K562 (cell line): ENCODE results near the gene DPYSL3. TPM values are rescaled to one million over a fixed set of nuclear protein-coding genes. Genes with fewer than 3 reads are reported as not detected.

Experiments used
- ATAC-seq: fragments of 200-7000 bp; cut with Tn5 transposase; 3 replicates; pipeline ENCODE4 v1.9.1; 2020; ENCODE audit warnings: moderate library complexity
- BruUV-seq: library from RNA; stranded (reverse); fragments of 400-500 nt; replicated peaks from 2 replicates; lab custom pipeline; 2021; lab: Mats Ljungman, UMichigan
- CTCF ChIA-PET: fragments of 300-600 bp; formaldehyde crosslinking; extraction: SDS; loops from one replicate; lab custom pipeline; 2021; ENCODE audit warnings: low intra/inter-chr PET ratio; lab: Yijun Ruan, JAX
- POLR2A ChIA-PET: fragments of 300-600, 350-650 bp; sonication (Branson Sonifier 250); formaldehyde crosslinking; extraction: SDS; loops from one replicate; lab custom pipeline; 2021; ENCODE audit warnings: antibody characterized with exemption, inconsistent platforms; lab: Yijun Ruan, JAX
- DNase-seq, 4 experiments: peaks; one replicate each; pipeline versions ENCODE4 v3.0.0 to v3.0.0-alpha.2; 2011 to 2018; ENCODE audit warnings: low spot score in 3 of 4, mixed read lengths in 3 of 4; ENCODE audit errors: extremely low read depth in 1 of 4
- FAIRE-seq: peaks from 2 replicates; lab custom pipeline; 2011; peaks lifted over from hg19 to GRCh38; lab: Jason Lieb, UNC
- H2AFZ ChIP-seq: 2 replicates; pipeline ENCODE4 v1.6.0; 2011; ENCODE audit warnings: low read depth, low read length, control low read depth, inconsistent platforms
- H3K27ac ChIP-seq: fragments of 200-600 bp; 3 replicates; pipeline ENCODE4 v1.8.0; 2011; ENCODE audit warnings: low read depth, mild to moderate bottlenecking, control low read depth, inconsistent platforms, low read length, moderate library complexity, mixed read lengths; ENCODE audit errors: extremely low read depth
- H3K27me3 ChIP-seq, 2 experiments: fragments of 300-600 bp in 1 of 2; 2 replicates in 1 of 2; 3 replicates in 1 of 2; pipeline versions ENCODE4 v1.6.0 to v1.8.0; 2011; ENCODE audit warnings: inconsistent platforms in 2 of 2, low read length in 2 of 2, mild to moderate bottlenecking in 1 of 2, mixed read lengths in 1 of 2, moderate library complexity in 1 of 2; ENCODE audit not compliant: control insufficient read depth in 2 of 2, insufficient read depth in 2 of 2
- H3K36me3 ChIP-seq: fragments of 300-600 bp; 3 replicates; pipeline ENCODE4 v1.8.0; 2011; ENCODE audit warnings: mild to moderate bottlenecking, low read length, inconsistent platforms; ENCODE audit not compliant: control insufficient read depth, insufficient read depth
- H3K4me1 ChIP-seq, 2 experiments: fragments of 200-600 bp in 1 of 2; replicated peaks in 1 of 2; 2 replicates in 1 of 2; 3 replicates in 1 of 2; pipeline versions ENCODE4 v1.5.1 to v1.8.0; 2011; ENCODE audit warnings: inconsistent platforms in 2 of 2, low read length in 2 of 2, mild to moderate bottlenecking in 1 of 2, mixed read lengths in 1 of 2, moderate library complexity in 1 of 2; ENCODE audit not compliant: control insufficient read depth in 2 of 2, insufficient read depth in 2 of 2
- H3K4me2 ChIP-seq: 2 replicates; pipeline ENCODE4 v1.6.1; 2011; ENCODE audit warnings: low read length, control low read depth, inconsistent platforms, mixed read lengths; ENCODE audit not compliant: insufficient read depth
- H3K4me3 ChIP-seq: fragments of 200-600 bp; sonication (generic), shearing (Covaris generic); 2 replicates; pipeline ENCODE4 v1.5.1; 2016; ENCODE audit warnings: control low read depth, inconsistent platforms
- H3K79me2 ChIP-seq: fragments of 200-600 bp; 3 replicates; pipeline ENCODE4 v1.8.0; 2011; ENCODE audit warnings: low read length, inconsistent platforms; ENCODE audit not compliant: control insufficient read depth, insufficient read depth
- H3K9ac ChIP-seq, 2 experiments: 2 replicates each; pipeline versions ENCODE4 v1.6.0 to v1.6.1; 2011; ENCODE audit warnings: low read depth in 2 of 2, low read length in 2 of 2, control low read depth in 1 of 2, inconsistent platforms in 1 of 2, mild to moderate bottlenecking in 1 of 2, mixed read lengths in 1 of 2; ENCODE audit not compliant: insufficient read depth in 1 of 2
- H3K9me1 ChIP-seq: one replicate; pipeline ENCODE4 v1.6.0; 2011; ENCODE audit warnings: inconsistent platforms, mild to moderate bottlenecking, low read length, moderate library complexity; ENCODE audit not compliant: control insufficient read depth, insufficient read depth
- H3K9me3 ChIP-seq: replicated peaks from 2 replicates; pipeline ENCODE4 v1.5.1; 2011; ENCODE audit warnings: low read depth, low read length, inconsistent platforms; ENCODE audit not compliant: control insufficient read depth, insufficient read depth
- H4K20me1 ChIP-seq: replicated peaks from 2 replicates; pipeline ENCODE4 v1.6.1; 2011; ENCODE audit warnings: low read length, inconsistent platforms, mixed read lengths; ENCODE audit not compliant: control insufficient read depth, insufficient read depth
- CREB1 ChIP-seq, 2 experiments: sonication (generic) in 1 of 2; formaldehyde crosslinking in 1 of 2; IDR thresholded peaks; 2 replicates each; pipeline versions ENCODE4 v1.6.1 to v1.8.0; 2012 to 2022; ENCODE audit warnings: inconsistent platforms in 1 of 2, mild to moderate bottlenecking in 1 of 2, missing genetic modification reagents in 1 of 2, moderate library complexity in 1 of 2
- ELF4 ChIP-seq: fragments of 450-650 bp; formaldehyde crosslinking; IDR thresholded peaks from 2 replicates; pipeline ENCODE4 v1.4.0; 2022; ENCODE audit warnings: missing genetic modification characterization
- ERF ChIP-seq: fragments of 450-650 bp; formaldehyde crosslinking; IDR thresholded peaks from 2 replicates; pipeline ENCODE4 v1.4.0; 2020; ENCODE audit warnings: mild to moderate bottlenecking, mixed read lengths
- MAFK ChIP-seq: IDR thresholded peaks from 2 replicates; pipeline ENCODE4 v1.6.1; 2011; ENCODE audit warnings: low read length, improper control_type of control experiment
- MAZ ChIP-seq, 2 experiments: fragments of 450-650 bp in 1 of 2; sonication (generic) in 1 of 2; formaldehyde crosslinking; IDR thresholded peaks in 1 of 2; conservative IDR thresholded peaks in 1 of 2; 2 replicates each; pipeline versions ENCODE4 v1.4.0 to v1.5.0; 2020; ENCODE audit warnings: mild to moderate bottlenecking in 1 of 2, missing genetic modification reagents in 1 of 2
- POU5F1 ChIP-seq: fragments of 150-350 bp; IDR thresholded peaks from 2 replicates; pipeline ENCODE4 v1.6.1; 2014; ENCODE audit warnings: borderline replicate concordance, low read length, low read depth, mild to moderate bottlenecking; ENCODE audit not compliant: partially characterized antibody
- SNRNP70 ChIP-seq: fragments of 200-400 bp; formaldehyde crosslinking; optimal IDR thresholded peaks from 2 replicates; pipeline ENCODE3; 2017; ENCODE audit warnings: low read depth, low read length
- ZKSCAN3 ChIP-seq: fragments of 250-450 bp; sonication (Bioruptor Pico); IDR thresholded peaks from 2 replicates; pipeline ENCODE4 v1.4.0; 2020
- WGBS: fragments of 100-300 bp; shearing (Covaris generic); methylation state at CpG from one replicate; pipeline ENCODE4 v1.1.6; 2016; ENCODE audit warnings: low coverage, mixed read lengths; ENCODE audit not compliant: insufficient coverage; ENCODE audit errors: missing lambda C conversion rate; 5-methylcytosine and 5-hydroxymethylcytosine counted together
- in situ Hi-C: fragments of 300-500 bp; cut with MboI; formaldehyde crosslinking; loops from 4 replicates; pipeline ENCODE4 v1.15.0; 2018; ENCODE audit warnings: inconsistent platforms, mixed read lengths
- intact Hi-C: fragments of 100-400 bp; cut with micrococcal nuclease; formaldehyde crosslinking; loops from 2 replicates; pipeline ENCODE4 v1.14.2; 2022
- polyA plus RNA-seq, 8 experiments: library from polyadenylated mRNA; depleted of rRNA in 4 of 8; stranded (reverse) in 5 of 8; unstranded in 3 of 8; fragments of >200 nt; fragmentation: Nextera tagmentation in 2 of 8; fragmentation: Illumina TruSeq in 1 of 8; extraction: Ambion mirVana in 2 of 8; extraction: Trizol in 1 of 8; gene quantifications; 2 replicates each; pipeline versions ENCODE4 v1.2.1 to v1.2.3, GENCODE V29; 2011 to 2014; ENCODE audit warnings: inconsistent platforms in 1 of 8, missing spikeins in 1 of 8
- total RNA-seq, 7 experiments: library from RNA; depleted of rRNA in 6 of 7; stranded (reverse); fragments of >200 nt in 6 of 7; fragmentation: Illumina TruSeq in 2 of 7; extraction: Trizol in 2 of 7; gene quantifications; 2 replicates each; pipeline versions ENCODE4 v1.2.1 to v1.2.3, GENCODE V29; 2011 to 2021; ENCODE audit warnings: low replicate concordance in 1 of 7

Gene DPYSL3
- total and polyA plus RNA-seq, 9 of the 15 experiments (the other 6 are each of a cell fraction or from before 2014, with no cell fraction given): 0.07 to 0.55 TPM; not detected in 7

DNA sequence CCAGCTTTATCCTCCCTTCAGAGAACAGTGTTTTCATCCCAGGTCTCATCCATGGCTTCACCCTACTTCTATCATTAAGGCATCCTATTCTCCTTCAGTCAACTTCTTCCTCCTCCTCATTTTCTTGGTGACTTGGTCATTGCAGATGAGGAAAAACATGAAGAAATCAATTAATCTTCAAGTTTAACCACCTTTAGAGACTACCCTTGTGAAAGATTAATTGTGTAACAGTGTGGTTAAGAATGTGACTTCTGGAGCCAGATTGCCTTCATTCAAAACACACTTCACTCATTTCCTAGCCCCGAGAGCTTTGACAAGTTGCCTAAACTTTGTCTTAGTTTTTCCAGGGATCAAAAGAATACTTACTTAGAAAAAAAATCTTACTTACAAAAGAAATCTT is 165.0 kb downstream of the DPYSL3 start:
- Histone ChIP-seq H3K36me3 (no peaks in the 10 kb centered on the region), H3K27me3 (no peaks in the 10 kb centered on the region), H3K79me2 (no peaks in the 10 kb centered on the region), H3K4me2 (no peak overlapping the region), H3K9me3 (no peaks in the 10 kb centered on the region; the same call in 1 of the 2 replicates), H2AFZ (no peak overlapping the region), H3K27ac (no peak overlapping the region), H4K20me1 (no peaks in the 10 kb centered on the region), H3K4me3 (no peak overlapping the region), H3K4me1 (no peaks in the 10 kb centered on the region), H3K9ac (no peak overlapping the region), H3K9me1 (no peaks in the 10 kb centered on the region)
- DNase-seq (no peak), FAIRE-seq (no peak), ATAC-seq (no peak)
- POLR2A ChIA-PET: no interaction called here
- TF ChIP-seq MAZ (CRISPR knock-in tag; conservative IDR thresholded peaks at IDR 0.05 in 1 of 2, IDR thresholded peaks at IDR 0.05 in 1 of 2): no peak
- no peak for TF ChIP-seq ELF4 (CRISPR knock-in tag)
- no peak for TF ChIP-seq SNRNP70
- no peak for TF ChIP-seq POU5F1
- TF ChIP-seq MAFK: no peak
- no peak for TF ChIP-seq CREB1 (IDR thresholded peaks at IDR 0.05)
- TF ChIP-seq CREB1 (CRISPR knock-in tag; IDR thresholded peaks at IDR 0.05): no peak
- no peak for TF ChIP-seq ZKSCAN3 (CRISPR knock-in tag)
- no peak for TF ChIP-seq ERF (CRISPR knock-in tag)
- intact Hi-C loops: no loop called here
- 0% methylated on average over 1 of the region's 1 CpG for WGBS
- CTCF ChIA-PET: no interaction called here
- no TSS peak for BruUV-seq
- in situ Hi-C loops: no loop called here
